ENCODE measurements around the gene ZNF592. TPM values are rescaled to one million over a fixed set of nuclear protein-coding genes. Genes with fewer than 3 reads are reported as not detected.

Gene ZNF592
- total and polyA plus RNA-seq, 2 of the 13 experiments (the other 11 are each of a cell fraction or from before 2014, with no cell fraction given), result 8.2 to 9.8 TPM

DNA sequence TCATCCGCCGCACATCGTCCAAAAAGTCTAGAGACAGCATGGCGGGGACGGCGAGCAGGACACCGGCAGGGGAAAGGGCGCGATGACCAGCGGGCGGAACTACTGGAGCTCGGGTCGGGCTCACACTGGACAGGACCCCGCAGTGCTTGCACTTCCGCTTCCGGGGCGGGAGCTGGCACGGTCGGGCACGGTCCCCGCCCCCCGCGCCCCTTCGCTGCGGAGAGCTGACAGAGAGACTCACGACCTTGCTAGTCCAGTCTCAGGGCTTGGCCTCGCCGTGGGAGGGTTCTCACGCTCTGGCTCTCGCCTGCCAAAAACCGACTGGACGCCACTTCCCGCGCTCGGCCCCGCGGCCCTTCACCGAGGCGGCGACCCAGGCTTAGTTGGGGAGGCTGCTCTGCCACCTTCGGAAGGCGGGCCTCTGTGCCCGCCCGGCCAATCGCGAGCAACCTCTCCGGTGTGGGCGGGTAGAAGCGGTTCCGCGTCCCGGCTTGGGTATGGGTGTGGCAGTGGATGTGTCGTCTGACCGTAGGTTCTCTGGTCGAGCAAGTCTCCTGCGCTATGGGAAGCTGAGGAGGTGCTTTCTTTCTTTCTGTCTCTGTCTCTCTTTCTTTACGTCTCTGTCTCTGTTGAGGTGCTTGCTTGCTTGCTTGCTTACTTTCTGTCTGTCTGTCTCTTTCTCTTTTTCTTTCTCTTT is 32.2 kb upstream of the ZNF592 start, which contains the start of gene SEC11A (continued):
- no peak for TF ChIP-seq RARG (CRISPR knock-in tag; IDR thresholded peaks at IDR 0.05; ENCODE audit: low read depth)
- peak; percentile 97 for TF ChIP-seq ZNF788 (CRISPR knock-in tag; IDR thresholded peaks at IDR 0.05; ENCODE audit: borderline replicate concordance)
- no peak for TF ChIP-seq ZNF549 (CRISPR knock-in tag; IDR thresholded peaks at IDR 0.05)
- no peak for TF ChIP-seq ATF3 (CRISPR knock-in tag; IDR thresholded peaks at IDR 0.05)
- no peak for TF ChIP-seq ZNF383 (CRISPR knock-in tag; IDR thresholded peaks at IDR 0.05; ENCODE audit: borderline replicate concordance)
- peak; percentile 47 for TF ChIP-seq FOXA3 (CRISPR knock-in tag; IDR thresholded peaks at IDR 0.05)
- TF ChIP-seq SRSF1 (optimal IDR thresholded peaks at IDR 0.05; ENCODE audit: low read depth, low read length), result peak; percentile 25
- no peak for TF ChIP-seq ZNF24 (IDR thresholded peaks at IDR 0.05)
- TF ChIP-seq SMC3 (IDR thresholded peaks at IDR 0.05; ENCODE audit: low read length), result no peak
- TF ChIP-seq ATM (IDR thresholded peaks at IDR 0.05; ENCODE audit: borderline replicate concordance), result no peak
- peak; percentile 94 for TF ChIP-seq ZNF766 (CRISPR knock-in tag; IDR thresholded peaks at IDR 0.05; ENCODE audit: borderline replicate concordance)
- no peak; the same call in 1 of the 2 replicates for TF ChIP-seq ZIK1 (CRISPR knock-in tag; IDR thresholded peaks at IDR 0.05; ENCODE audit: borderline replicate concordance, low read depth)
- peak; percentile 95 for TF ChIP-seq YEATS4 (CRISPR knock-in tag; IDR thresholded peaks at IDR 0.05; ENCODE audit: borderline replicate concordance)
- TF ChIP-seq, protein P1, sequence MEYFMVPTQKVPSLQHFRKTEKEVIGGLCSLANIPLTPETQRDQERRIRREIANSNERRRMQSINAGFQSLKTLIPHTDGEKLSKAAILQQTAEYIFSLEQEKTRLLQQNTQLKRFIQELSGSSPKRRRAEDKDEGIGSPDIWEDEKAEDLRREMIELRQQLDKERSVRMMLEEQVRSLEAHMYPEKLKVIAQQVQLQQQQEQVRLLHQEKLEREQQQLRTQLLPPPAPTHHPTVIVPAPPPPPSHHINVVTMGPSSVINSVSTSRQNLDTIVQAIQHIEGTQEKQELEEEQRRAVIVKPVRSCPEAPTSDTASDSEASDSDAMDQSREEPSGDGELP (IDR thresholded peaks at IDR 0.05; ENCODE audit: borderline replicate concordance, low read depth), result no peak
- TF ChIP-seq RFXAP (CRISPR knock-in tag; IDR thresholded peaks at IDR 0.05; ENCODE audit: borderline replicate concordance), result no peak; the same call in 1 of the 2 replicates
- TF ChIP-seq SNRNP70 (IDR thresholded peaks at IDR 0.05; ENCODE audit: low read depth, low read length), result no peak
- peak; percentile 80; the same call in 1 of the 2 replicates for TF ChIP-seq SMAD3 (CRISPR knock-in tag; IDR thresholded peaks at IDR 0.05)
- TF ChIP-seq ZSCAN30 (CRISPR knock-in tag; IDR thresholded peaks at IDR 0.05), result no peak
- TF ChIP-seq ARID2 (CRISPR knock-in tag; IDR thresholded peaks at IDR 0.05; ENCODE audit: borderline replicate concordance), result no peak
- TF ChIP-seq GATA4 (IDR thresholded peaks at IDR 0.05; ENCODE audit: borderline replicate concordance, low read depth), result peak; percentile 39; the same call in 1 of the 2 replicates
- 0 out of 2 replicates have a peak, but pooled peaks have one; percentile 30 for TF ChIP-seq E2F5 (CRISPR knock-in tag; conservative IDR thresholded peaks at IDR 0.05)
- no peak; the same call in 1 of the 2 replicates for TF ChIP-seq AHR (CRISPR knock-in tag; IDR thresholded peaks at IDR 0.05)
- peak; percentile 89; the same call in 1 of the 2 replicates for TF ChIP-seq ZNF776 (CRISPR knock-in tag; IDR thresholded peaks at IDR 0.05)
- TF ChIP-seq ZNF230 (CRISPR knock-in tag; IDR thresholded peaks at IDR 0.05), result peak; percentile 61; the same call in 1 of the 2 replicates
- 0 out of 2 replicates have a peak, but pooled peaks have one; percentile 51 for TF ChIP-seq ZBTB49 (CRISPR knock-in tag; IDR thresholded peaks at IDR 0.05; ENCODE audit: borderline replicate concordance)
- TF ChIP-seq ZNF616 (CRISPR knock-in tag; IDR thresholded peaks at IDR 0.05; ENCODE audit: low read depth), result no peak; the same call in 1 of the 2 replicates
- 0 out of 2 replicates have a peak, but pooled peaks have one; percentile 73 for TF ChIP-seq ZNF674 (CRISPR knock-in tag; IDR thresholded peaks at IDR 0.05; ENCODE audit: low read depth)
